HEK293T (cell line): ENCODE data around the gene GPR155.

Experiments used
- CTCF ChIA-PET: fragments of 350-600 bp; formaldehyde crosslinking; extraction: SDS; loops from one replicate; lab custom pipeline; 2021; ENCODE audit warnings: antibody characterized with exemption, inconsistent platforms; lab: Yijun Ruan, JAX
- POLR2A ChIA-PET: fragments of 350-600 bp; formaldehyde crosslinking; extraction: SDS; loops from one replicate; lab custom pipeline; 2020; ENCODE audit warnings: antibody characterized with exemption, inconsistent platforms; lab: Yijun Ruan, JAX
- DNase-seq: peaks from one replicate; pipeline ENCODE4 v3.0.0; 2012; ENCODE audit warnings: mixed read lengths; ENCODE audit errors: extremely low spot score
- ARNT ChIP-seq: fragments of 450-650 bp; IDR thresholded peaks from 2 replicates; pipeline ENCODE4 v1.6.1; 2017; ENCODE audit warnings: mild to moderate bottlenecking
- BHLHE40 ChIP-seq: fragments of 450-650 bp; IDR thresholded peaks from 2 replicates; pipeline ENCODE4 v1.6.1; 2016; ENCODE audit warnings: mild to moderate bottlenecking, moderate library complexity, borderline replicate concordance
- CTBP1 ChIP-seq: fragments of 450-650 bp; IDR thresholded peaks from 2 replicates; pipeline ENCODE4 v1.6.1; 2016; ENCODE audit warnings: borderline replicate concordance
- ELF4 ChIP-seq: fragments of 450-650 bp; IDR thresholded peaks from 2 replicates; pipeline ENCODE4 v1.6.1; 2017; ENCODE audit warnings: antibody characterized with exemption
- FOXA1 ChIP-seq: fragments of 450-650 bp; IDR thresholded peaks from 2 replicates; pipeline ENCODE4 v1.6.1; 2016; ENCODE audit warnings: mild to moderate bottlenecking
- FOXK2 ChIP-seq: fragments of 450-650 bp; IDR thresholded peaks from 2 replicates; pipeline ENCODE4 v1.6.1; 2016; ENCODE audit warnings: mild to moderate bottlenecking
- FOXM1 ChIP-seq: fragments of 450-650 bp; IDR thresholded peaks from 2 replicates; pipeline ENCODE4 v1.6.1; 2017; ENCODE audit warnings: mild to moderate bottlenecking, borderline replicate concordance
- HDGF ChIP-seq: fragments of 450-650 bp; IDR thresholded peaks from 2 replicates; pipeline ENCODE4 v1.6.1; 2017; ENCODE audit warnings: antibody characterized with exemption, borderline replicate concordance
- L3MBTL2 ChIP-seq: fragments of 450-650 bp; conservative IDR thresholded peaks from 2 replicates; pipeline ENCODE4 v1.6.1; 2016; ENCODE audit warnings: mild to moderate bottlenecking
- LEF1 ChIP-seq: fragments of 450-650 bp; IDR thresholded peaks from 2 replicates; pipeline ENCODE4 v1.6.1; 2017; ENCODE audit warnings: mild to moderate bottlenecking, borderline replicate concordance
- NFRKB ChIP-seq: fragments of 450-650 bp; IDR thresholded peaks from 2 replicates; pipeline ENCODE4 v1.6.1; 2016; ENCODE audit warnings: mild to moderate bottlenecking, moderate library complexity
- SP1 ChIP-seq: fragments of 450-650 bp; IDR thresholded peaks from 2 replicates; pipeline ENCODE4 v1.6.1; 2017
- SUZ12 ChIP-seq: fragments of 450-650 bp; IDR thresholded peaks from 2 replicates; pipeline ENCODE4 v1.6.1; 2016; ENCODE audit warnings: mild to moderate bottlenecking
- TARDBP ChIP-seq: fragments of 450-650 bp; IDR thresholded peaks from 2 replicates; pipeline ENCODE4 v1.6.1; 2016
- ZNF384 ChIP-seq: fragments of 450-650 bp; IDR thresholded peaks from 2 replicates; pipeline ENCODE4 v1.6.1; 2016
- TF ChIP-seq, protein P1 (sequence below): fragments of 450-650 bp; IDR thresholded peaks from 2 replicates; pipeline ENCODE4 v1.6.1; 2016

Gene GPR155

DNA sequence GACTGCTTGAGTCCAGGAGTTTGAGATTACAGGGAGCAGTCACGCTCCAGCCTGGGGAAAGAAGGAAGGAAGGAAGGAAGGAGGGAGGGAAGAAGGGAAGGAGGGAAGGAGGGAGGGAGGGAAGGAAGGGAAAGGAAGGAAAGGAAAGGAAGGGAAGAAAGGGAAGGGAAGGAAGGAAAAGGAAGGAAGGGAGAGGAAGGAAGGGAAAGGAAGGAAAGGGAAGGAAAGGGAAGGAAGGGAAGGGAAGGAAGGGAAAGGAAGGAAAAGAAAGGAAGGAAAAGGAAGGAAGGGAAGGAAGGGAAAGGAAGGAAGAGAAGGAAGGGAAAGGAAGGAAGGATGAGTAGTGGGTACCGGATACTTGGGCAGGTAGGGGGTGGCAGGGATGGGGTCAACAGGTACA, 32.3 kb downstream of the GPR155 start:
- no peak for TF ChIP-seq FOXA1
- no peak for TF ChIP-seq ARNT
- no peak for TF ChIP-seq FOXM1
- no peak for TF ChIP-seq ELF4
- TF ChIP-seq FOXK2, result no peak
- TF ChIP-seq L3MBTL2, result no peak
- TF ChIP-seq TARDBP, result no peak
- ChIA-PET CTCF (no interaction called here), POLR2A (no interaction called here)
- no peak for DNase-seq

DNA sequence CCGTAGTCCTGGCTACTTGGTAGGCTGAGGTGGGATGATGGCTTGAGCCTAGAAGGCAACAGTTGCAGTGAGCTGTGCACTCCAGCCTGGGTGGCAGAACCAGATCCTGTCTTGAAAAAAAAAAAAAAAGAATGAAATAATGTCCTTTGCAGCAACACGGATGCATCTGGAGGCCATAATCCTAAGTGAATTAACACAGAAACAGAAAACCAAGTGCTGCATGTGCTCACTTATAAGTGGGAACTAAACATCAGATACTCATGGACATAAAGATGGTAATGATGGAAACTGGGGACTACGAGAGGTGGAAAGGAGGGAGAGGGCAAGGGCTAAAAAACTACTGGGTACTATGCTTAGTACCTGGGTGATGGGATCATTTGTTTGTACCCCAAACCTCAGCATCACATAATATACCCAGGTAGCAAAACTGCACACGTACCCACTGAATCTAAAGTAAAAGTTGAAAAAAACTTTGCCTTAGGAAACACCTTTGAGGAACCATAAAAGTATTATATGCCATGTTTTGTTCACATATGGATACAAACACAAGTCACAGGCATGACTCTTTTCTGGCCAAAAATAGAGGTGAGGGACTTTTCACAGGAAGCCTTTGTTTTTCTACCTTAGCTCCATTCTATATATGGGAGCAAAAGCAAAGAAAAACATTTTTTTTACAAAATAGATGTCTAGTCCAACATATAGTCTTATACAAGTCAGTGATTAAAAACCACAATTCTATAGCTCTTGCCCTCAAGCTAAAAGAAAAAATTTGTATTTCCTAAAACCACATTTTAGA, 36.6 kb downstream of the GPR155 start:
- CTCF ChIA-PET, result no interaction called here
- POLR2A ChIA-PET, result no interaction called here
- no peak for TF ChIP-seq HDGF
- TF ChIP-seq, protein P1, sequence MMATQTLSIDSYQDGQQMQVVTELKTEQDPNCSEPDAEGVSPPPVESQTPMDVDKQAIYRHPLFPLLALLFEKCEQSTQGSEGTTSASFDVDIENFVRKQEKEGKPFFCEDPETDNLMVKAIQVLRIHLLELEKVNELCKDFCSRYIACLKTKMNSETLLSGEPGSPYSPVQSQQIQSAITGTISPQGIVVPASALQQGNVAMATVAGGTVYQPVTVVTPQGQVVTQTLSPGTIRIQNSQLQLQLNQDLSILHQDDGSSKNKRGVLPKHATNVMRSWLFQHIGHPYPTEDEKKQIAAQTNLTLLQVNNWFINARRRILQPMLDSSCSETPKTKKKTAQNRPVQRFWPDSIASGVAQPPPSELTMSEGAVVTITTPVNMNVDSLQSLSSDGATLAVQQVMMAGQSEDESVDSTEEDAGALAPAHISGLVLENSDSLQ, result no peak
- TF ChIP-seq ARNT, result no peak
- no peak for TF ChIP-seq FOXK2
- TF ChIP-seq LEF1, result no peak
- TF ChIP-seq BHLHE40, result no peak
- TF ChIP-seq ELF4, result no peak
- TF ChIP-seq TARDBP, result no peak
- no peak for TF ChIP-seq ZNF384
- TF ChIP-seq FOXA1, result no peak
- no peak for TF ChIP-seq L3MBTL2
- no peak for TF ChIP-seq SP1
- TF ChIP-seq FOXM1, result no peak
- TF ChIP-seq SUZ12, result no peak
- no peak for TF ChIP-seq CTBP1
- no peak for DNase-seq

DNA sequence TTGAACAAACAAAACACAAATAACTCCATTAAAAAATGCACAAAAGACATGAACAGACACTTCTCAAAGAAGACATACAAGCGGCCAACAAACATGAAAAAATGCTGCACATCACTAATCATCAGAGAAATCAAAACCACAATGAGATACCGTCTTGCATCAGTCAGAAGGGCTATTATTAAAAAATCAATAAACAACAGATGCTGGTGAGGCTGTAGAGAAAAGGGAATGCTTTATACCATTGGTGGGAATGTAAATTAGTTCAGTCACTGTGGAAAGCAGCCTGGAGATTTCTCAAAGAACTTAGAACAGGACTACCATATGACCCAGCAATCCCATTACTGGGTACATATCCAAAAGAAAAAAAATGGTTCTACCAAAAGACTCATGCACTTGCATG, 37.8 kb downstream of the GPR155 start:
- CTCF ChIA-PET, result no interaction called here

GRCh38 chr2:174446531-174446930, 40.3 kb downstream of the GPR155 start:
- ChIA-PET CTCF (no interaction called here), POLR2A (interaction anchor here (0.6 kb wide), 1 partner anchor 9 kb away, joined by 3 read pairs; no protein-coding TSS in a partner anchor)
- TF ChIP-seq SP1 (no peak), FOXM1 (no peak), ARNT (no peak), L3MBTL2 (no peak), HDGF (no peak), BHLHE40 (no peak), NFRKB (no peak), ELF4 (no peak), TARDBP (no peak), FOXK2 (no peak), ZNF384 (no peak), LEF1 (no peak), FOXA1 (no peak), CTBP1 (no peak), SUZ12 (no peak)
- TF ChIP-seq, protein P1, result no peak

More for the DNA sequence above, 37.8 kb downstream of the GPR155 start:
- no peak for DNase-seq
- POLR2A ChIA-PET, result no interaction called here
- no peak for TF ChIP-seq ARNT
- TF ChIP-seq ELF4, result no peak
- TF ChIP-seq FOXK2, result no peak
- no peak for TF ChIP-seq FOXM1
- TF ChIP-seq FOXA1, result no peak
- TF ChIP-seq, protein P1, result no peak
- TF ChIP-seq SP1, result no peak
- no peak for TF ChIP-seq NFRKB
- TF ChIP-seq BHLHE40, result no peak
- no peak for TF ChIP-seq ZNF384
- no peak for TF ChIP-seq SUZ12
- TF ChIP-seq CTBP1, result no peak
- TF ChIP-seq HDGF, result no peak
- TF ChIP-seq TARDBP, result no peak

GRCh38 chr2:174445248-174445647, 41.6 kb downstream of the GPR155 start:
- TF ChIP-seq, protein P1, result no peak
- TF ChIP-seq L3MBTL2 (no peak), ARNT (no peak), FOXA1 (no peak), HDGF (no peak), SUZ12 (no peak), FOXM1 (no peak), SP1 (no peak), ZNF384 (no peak), BHLHE40 (no peak), FOXK2 (no peak), TARDBP (no peak), LEF1 (no peak), ELF4 (no peak), CTBP1 (no peak), NFRKB (no peak)
- DNase-seq, result no peak
- ChIA-PET CTCF (no interaction called here), POLR2A (no interaction called here)

More at GRCh38 chr2:174446531-174446930, 40.3 kb downstream of the GPR155 start:
- no peak for DNase-seq
